Stimulated activated CD4-positive, alpha-beta T cell treated with anti-CD3 and anti-CD28 coated beads, Interleukin-4, amount 100 ng/mL, for 4 hours (primary cell): ENCODE data around the gene TFAP2E.
"Not testable (repeated sequence)": the region's sequence is repeated elsewhere in the genome, so short reads cannot be mapped to it uniquely, and the experiment has no call there.

Source experiments
- DNase-seq, 2 experiments: peaks; one replicate each; pipeline ENCODE4 v3.0.0-alpha.2; 2020

TFAP2E gene

DNA sequence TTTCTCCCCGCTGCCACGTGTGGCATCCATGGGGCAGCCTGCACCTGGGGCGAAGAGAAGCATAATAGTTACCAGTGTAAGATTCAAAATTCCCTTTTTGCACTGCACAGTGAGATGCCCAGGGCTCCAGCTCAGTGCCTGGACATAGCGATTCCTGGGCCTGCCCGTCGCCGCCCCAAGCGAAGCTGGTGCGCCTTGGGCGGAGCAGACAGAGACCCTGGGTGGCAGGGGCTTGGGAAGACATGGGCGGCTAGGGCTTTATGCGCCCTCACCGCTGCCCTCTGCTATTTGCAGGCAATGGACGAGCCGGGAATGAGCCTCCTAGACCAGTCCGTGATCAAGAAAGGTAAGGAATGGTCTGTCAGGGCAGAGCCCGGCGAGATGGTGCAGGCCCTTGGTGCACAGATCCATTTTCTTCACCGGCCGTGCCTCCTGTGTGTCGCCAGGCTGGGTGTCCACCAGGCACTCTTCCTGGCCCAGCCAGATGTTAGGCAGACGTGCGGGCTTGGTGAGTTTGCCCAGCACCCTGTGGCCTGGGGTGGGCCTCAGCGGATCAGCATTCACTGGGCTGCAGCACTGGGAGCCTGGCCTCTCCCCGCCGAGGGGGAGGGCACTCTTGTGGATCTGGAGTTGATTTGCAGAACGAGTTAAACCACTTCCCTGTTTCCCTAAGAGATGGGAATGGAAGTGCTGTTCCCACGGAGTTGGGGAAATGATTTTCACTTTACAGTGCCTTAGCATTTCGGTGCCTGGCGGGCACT, 1.7 kb downstream of the TFAP2E start:
- DNase-seq, result no peak

DNA sequence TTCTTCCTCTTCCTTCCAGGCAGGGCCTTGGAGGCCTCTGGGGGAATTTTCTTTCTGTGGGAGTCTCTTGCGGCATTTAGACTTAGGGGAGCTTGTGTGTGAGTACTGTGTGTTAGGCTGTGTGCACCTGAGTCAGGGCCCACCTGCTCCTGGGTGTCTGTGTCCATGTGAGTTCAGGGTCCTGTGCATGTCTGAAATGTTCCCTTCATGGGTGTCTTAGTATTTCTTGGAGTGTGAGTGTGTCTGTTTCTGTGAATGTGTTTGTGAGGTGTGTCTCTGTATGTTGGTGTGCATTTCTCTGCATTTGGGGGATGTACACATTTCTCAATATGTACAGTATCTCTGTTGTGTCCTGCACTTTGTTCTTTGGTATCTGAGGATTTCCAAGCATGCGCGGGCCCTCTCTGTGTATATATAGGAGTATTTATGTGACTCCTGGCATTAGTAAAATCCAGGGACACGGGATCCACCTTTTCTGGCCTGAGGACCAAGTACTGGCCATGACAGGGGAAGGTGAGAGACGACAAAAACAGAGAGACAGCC, 2.4 kb downstream of the TFAP2E start:
- DNase-seq, result no peak

DNA sequence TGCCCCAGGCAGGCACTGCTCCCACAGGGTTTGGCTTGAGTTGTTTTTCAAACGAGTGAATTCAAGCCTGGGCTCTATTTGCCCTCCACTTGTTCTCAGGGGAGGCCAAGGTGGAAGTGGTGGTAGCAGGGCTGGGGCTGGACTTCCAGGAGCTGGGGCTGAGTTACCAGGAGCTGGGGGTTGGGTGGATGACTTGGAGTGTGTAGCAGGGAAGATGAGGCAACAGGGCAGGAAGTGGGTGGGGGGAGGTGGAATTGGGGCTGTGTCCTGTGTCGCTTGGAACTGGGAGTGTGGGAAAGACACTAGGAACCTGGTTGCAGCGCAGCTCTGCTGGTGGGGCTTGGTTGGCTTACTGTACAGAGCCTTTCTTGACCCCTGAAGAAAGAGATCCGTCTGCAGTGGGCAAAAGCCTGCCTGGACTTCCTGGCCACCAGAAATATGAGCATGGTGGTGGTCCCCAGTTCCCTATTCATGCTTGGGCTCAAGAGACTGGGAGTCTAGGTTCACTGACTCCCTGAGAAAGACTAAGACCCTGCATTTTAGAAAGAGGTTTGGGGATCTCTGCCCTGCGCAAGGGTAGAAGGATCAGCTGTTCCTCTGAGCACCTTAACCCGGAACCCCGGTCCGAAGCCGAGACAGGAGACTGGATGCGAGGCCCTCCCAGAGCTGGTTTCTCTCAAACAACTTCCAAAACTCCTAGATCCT, 3.1 kb downstream of the TFAP2E start:
- DNase-seq, result no peak

DNA sequence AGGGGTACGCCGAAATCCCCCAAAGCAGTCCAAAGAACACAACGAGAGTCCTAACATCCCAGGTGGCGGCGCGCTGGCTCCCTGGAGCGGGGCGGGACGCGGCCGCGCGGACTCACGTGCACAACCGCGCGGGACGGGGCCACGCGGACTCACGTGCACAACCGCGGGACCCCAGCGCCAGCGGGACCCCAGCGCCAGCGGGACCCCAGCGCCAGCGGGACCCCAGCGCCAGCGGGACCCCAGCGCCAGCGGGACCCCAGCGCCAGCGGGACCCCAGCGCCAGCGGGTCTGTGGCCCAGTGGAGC, 3.6 kb downstream of the TFAP2E start:
- not testable (repeated sequence) for DNase-seq

DNA sequence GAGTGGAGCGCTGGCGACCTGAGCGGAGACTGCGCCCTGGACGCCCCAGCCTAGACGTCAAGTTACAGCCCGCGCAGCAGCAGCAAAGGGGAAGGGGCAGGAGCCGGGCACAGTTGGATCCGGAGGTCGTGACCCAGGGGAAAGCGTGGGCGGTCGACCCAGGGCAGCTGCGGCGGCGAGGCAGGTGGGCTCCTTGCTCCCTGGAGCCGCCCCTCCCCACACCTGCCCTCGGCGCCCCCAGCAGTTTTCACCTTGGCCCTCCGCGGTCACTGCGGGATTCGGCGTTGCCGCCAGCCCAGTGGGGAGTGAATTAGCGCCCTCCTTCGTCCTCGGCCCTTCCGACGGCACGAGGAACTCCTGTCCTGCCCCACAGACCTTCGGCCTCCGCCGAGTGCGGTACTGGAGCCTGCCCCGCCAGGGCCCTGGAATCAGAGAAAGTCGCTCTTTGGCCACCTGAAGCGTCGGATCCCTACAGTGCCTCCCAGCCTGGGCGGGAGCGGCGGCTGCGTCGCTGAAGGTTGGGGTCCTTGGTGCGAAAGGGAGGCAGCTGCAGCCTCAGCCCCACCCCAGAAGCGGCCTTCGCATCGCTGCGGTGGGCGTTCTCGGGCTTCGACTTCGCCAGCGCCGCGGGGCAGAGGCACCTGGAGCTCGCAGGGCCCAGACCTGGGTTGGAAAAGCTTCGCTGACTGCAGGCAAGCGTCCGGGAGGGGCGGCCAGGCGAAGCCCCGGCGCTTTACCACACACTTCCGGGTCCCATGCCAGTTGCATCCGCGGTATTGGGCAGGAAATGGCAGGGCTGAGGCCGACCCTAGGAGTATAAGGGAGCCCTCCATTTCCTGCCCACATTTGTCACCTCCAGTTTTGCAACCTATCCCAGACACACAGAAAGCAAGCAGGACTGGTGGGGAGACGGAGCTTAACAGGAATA, 4.2 kb downstream of the TFAP2E start:
- peak; percentile 38 to 46 for DNase-seq

DNA sequence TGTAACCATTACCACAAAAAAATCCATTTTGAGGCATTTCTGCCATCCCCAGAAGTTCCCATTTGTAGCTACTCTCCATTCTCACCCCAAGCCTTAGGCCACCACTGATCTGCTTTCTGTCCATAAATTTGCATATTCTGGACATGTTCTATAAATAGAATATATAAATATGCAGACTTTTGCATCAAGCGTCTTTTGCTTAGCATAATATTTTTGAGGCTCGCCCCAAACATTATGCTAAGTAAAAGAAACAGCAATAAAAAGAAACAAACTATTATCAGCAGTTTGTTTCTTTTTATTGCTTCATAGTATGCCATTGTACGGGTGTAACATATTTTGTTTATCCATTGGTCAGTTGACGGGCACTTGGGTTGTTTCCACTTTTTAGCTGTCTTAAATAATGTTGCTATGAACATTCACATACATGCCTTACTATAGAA, 7.9 kb downstream of the TFAP2E start:
- DNase-seq, result no peak

DNA sequence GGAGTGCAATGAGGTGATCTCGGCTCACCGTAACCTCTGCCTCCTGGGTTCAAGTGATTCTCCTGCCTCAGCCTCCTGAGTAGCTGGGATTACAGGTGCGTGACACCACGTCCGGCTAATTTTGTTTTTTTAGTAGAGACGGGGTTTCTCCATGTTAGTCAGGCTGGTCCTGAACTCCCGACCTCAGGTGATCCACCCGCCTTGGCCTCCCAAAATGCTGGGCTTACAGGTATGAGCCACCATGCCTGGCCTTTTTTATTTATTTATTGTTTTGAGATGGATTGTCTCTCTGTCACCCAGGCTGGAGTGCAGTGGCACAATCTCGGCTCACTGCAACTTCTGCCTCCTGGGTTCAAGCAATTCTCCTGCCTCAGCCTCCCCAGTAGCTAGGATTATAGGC, 8.5 kb downstream of the TFAP2E start:
- not testable (repeated sequence) for DNase-seq

DNA sequence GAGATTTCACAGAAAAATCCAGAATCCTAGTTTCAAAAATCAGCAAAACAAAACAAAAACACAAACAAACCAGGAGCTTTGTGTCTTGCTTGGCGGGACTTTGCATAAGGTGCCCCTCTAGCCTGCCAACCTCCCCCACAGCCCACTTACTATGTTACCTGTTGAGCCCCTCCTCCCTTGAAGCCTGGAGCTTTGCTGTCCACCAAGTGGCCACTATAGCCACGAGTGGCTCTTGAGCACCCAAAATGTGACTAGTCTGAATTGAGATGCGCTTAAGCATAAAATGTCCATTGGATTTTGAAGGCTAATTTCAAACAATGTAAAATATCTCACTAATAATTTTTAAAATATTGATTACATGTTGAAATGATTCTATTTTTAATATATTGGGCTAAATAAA, 12.2 kb downstream of the TFAP2E start:
- DNase-seq, result no peak

DNA sequence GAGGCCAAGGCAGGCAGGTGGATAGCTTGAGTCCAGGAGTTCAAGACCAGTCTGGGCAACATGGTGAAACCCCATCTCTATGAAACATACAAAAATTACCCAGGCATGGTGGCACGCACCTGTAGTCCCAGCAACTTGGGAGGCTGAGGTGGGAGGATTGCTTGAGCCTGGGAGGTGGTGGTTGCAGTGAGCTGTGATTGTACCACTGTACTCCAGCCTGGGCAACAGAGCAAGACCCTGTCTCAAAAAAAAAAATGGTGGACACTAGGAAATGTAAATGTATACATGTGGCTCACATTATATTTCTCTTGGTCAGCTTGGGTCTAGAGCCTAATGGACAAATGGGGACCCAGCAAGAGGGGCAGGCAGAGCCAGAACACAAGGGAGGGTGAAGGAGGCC, 12.7 kb downstream of the TFAP2E start:
- not testable (repeated sequence) for DNase-seq

DNA sequence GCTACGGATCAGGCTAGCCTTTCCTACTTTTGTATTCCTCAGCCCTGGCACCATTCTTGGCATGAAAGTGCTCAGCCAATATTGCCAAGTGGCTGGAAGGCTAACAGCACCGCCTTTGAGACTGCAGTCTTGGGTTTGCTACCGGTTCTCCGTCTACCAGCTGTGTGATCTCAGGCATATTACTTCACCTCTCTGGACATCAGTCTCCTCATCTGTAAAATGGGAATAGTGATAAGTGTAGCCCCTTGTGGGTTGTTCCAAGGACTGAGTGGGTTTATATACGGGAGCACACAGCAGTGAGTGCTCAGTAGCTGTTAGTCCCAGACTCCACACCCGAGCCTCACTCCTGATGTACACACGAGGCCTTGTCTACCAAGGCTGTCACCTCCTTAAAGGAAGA, 13.7 kb downstream of the TFAP2E start:
- DNase-seq, result no peak

DNA sequence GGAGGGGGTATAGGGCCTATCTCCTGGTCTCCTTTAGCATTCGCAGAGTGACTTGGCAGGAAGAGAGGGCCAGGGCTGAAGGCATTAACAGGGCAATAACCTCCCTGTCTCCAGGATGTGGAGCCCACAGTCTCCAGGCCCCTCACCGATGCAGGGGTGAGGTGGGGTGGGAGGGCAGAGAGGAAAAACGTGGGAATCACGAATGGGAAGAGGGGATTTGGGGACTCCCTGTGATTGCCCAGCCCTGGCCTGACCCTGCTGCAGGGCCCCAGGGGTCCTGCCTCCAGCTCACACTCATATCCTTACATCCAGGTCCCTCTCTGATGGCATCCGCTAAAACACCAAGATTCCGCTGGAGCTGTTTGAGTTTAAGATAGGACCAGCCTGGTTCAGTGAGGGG, 14.6 kb downstream of the TFAP2E start:
- DNase-seq, result no peak

DNA sequence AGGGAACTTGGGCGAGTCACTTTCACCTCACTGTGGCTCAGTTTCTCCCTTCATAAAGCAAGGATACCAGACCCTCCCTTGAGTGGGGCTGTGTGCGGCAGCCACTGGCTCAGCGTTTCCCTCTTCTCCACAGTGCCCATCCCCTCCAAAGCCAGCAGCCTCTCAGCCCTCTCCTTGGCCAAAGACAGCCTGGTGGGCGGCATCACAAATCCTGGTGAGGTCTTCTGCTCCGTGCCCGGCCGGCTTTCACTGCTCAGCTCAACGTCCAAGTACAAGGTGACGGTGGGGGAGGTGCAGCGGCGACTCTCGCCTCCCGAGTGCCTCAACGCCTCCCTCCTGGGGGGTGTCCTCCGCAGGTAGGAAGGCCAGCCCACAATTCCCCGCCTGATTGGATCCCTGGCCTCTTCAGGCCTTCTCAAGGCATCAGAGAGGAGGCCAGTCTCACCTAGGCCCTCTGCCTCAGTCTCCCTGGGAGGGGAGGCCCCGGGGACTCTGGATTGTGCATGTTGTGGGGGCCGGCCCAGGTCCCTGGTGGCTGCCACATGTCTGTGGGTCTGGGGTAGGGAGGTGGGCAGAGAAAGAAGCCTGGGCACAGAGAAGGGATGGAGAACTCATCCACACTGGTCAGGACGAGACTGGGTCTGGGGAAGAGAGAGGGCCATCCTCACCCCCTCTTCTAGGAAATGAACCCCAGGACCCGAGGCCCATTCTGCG, 15.2 kb downstream of the TFAP2E start:
- no peak for DNase-seq

DNA sequence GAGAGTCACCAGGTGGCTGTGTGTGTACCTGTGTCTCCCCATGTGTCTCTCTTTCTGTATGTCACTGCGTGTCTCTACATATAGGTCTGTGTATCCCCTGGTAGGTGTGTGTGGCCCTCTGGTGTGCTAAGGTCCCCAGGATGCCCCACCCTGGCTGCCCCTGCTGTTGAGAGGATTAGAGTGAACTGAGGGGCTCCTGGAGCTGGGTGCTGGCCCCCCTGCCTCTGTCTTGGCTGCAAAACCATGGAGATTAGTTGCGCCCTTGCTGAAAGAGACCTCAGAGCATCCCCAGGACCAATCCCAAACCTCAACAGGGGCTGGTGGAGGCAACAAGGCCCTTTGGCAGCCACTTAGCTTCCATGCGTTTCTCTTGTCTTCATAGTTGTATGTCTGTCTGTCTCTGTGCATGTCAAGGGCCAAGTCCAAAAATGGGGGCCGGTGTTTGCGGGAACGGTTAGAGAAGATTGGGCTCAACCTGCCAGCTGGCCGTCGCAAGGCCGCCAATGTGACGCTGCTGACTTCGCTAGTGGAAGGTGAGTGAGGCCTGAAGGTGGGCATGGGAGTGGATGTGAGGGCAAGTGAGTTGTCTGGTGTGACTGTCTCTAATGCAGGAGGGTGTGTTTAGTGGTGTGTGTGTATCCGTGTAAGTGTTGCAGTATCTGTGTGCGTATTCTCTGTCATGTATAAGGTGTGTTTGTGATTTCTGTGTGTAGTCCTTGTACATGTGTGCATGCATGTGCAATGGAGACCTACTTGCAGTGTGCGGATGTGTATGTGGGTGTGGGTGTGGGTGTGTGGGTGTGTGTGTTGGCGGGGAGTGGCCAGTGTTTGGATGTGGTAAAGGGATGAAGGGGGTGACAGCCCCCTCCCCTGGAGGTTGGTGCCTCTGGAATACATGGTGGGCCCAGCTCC, 16.7 kb downstream of the TFAP2E start:
- DNase-seq, result no peak

DNA sequence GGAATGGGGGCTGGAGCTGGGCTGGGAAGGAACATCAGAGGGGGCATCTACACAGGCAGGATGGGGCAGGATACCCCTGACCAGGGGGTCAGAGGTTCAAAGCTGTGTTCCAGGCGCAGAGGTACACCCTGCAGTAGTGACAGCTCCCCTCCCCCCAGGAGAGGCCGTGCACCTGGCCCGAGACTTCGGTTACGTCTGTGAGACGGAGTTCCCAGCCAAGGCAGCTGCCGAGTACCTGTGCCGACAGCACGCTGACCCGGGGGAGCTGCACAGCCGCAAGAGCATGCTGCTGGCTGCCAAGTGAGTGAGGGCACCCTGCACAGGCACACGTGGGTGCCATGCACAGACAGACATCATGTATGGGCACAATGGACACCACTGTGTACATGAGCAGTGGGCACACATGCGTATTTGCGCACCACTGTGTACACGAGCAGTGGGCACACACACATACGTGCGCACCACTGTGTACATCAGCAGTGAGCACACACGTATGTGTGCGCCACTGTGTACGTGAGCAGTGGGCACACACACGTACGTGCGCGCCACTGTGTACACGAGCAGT, 17.4 kb downstream of the TFAP2E start:
- no peak for DNase-seq

DNA sequence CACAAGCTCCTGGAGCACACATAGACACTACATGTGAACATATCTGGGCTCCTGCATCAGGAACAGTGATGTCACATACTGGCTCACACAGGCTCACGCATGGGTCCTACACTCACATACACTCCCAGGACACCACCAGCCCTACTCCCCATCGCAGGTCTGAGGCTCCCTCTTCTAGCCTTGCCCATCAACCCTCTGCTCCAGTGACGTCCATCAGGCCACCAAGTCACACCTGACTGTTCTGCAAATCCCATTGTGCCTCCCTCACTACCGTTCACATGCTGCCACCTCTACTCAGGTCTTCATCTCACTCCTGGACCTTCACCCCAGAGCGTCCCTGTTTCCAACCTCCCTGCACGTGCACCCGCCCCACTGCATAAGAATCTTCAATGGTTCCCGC, 18.1 kb downstream of the TFAP2E start:
- DNase-seq, result no peak

DNA sequence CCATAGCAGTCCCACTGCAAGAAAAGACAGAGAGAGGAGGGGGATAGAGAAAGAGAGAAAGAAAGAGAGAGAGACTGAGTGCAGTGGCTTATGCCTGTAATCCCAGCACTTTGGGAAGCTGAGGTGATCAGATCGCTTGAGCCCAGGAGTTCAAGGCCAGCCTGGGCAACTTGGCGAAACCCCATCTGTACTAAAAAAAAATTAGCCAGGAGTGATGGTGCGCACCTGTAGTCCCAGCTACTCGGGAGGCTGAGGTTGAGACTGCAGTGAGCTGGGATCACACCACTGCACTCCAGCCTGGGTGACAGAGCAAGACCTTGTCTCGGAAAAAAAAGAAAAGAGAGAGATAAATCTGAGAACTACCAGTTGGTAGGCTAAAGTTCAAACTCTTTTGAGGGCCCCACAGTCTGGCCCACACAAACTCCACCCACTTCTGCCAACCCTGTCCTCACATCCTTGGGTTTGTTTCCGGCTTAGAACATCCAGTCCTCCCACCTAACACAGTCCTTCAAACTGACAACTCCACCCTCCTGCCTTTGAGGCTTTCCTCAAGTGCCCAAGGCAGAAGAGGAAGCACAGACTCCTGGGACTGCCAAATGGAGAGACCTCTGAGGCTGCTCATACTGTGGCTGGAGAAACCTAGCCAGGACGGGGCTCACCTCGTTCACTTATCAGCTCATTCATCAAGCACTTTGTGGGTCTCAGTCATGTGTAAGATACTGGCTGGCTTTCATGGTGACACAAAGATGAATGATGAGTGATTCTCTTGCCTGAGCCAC, 20.1 kb downstream of the TFAP2E start:
- no peak for DNase-seq

DNA sequence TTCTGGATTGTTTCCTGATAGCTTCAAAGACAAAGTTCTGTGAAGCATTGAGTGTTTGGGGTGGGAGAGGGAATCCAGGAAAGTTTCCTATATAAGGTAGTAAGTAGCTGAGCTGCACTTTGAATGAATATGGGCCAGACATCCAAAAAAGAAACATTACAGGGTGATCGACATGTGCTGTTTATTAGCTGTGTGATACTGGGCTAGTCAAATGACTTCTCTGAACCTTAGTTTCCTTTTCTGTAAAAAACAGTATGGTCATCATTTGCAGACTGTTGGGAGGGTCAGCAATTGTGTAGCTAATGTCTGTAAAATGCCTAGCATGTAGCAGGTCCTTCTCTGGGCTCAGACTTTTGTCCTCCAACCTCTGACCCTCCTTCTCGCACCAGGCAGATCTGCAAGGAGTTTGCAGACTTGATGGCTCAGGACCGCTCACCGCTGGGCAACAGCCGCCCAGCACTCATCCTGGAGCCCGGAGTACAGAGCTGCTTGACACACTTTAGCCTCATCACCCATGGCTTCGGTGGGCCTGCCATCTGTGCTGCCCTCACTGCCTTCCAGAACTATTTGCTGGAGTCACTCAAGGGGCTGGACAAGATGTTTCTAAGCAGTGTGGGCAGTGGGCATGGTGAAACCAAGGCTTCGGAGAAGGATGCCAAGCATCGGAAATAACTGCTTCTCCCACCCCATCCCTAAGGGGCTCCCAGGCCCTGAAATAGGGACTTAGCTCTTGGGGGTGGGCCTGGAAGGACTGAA, 21.1 kb downstream of the TFAP2E start:
- no peak for DNase-seq

DNA sequence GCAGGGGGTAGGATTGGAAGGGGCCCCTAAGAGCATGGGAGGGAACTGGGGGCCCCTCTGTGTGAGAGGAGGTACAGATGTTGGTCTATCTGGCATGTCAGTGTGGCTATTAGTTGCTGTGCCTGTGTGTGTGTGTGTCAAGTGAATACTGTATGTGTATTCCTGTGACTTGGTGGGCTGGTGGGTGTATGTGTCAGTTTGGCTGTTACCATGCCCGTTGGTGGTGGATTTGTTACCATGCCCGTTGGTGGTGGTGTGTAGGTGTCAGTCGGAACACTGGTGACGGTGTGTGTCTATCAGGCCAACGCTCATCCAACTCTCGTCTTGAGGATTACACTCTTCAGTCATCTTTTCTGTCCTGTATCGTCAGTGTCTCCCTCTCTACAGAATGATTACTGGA, 22.6 kb downstream of the TFAP2E start:
- DNase-seq, result no peak

DNA sequence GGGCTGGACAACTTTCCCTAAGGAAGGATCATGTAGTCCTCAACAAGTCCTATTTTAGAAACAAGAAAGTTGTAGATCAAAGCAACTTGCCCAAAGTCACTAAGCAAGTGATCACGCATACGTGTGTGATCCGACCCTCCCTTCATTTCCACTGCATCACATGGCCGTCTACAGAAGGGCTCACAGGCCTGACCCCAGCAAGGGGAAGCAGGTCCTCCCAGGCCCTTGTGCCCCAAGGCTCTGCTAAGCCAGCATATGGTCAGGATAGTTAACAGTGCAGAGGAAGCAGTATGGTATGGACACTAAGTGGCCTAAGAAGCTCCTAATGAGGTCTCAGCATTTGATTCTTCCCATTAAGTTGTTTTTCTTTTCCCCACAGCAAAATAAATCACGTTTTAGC, 24.8 kb downstream of the TFAP2E start:
- DNase-seq, result no peak

DNA sequence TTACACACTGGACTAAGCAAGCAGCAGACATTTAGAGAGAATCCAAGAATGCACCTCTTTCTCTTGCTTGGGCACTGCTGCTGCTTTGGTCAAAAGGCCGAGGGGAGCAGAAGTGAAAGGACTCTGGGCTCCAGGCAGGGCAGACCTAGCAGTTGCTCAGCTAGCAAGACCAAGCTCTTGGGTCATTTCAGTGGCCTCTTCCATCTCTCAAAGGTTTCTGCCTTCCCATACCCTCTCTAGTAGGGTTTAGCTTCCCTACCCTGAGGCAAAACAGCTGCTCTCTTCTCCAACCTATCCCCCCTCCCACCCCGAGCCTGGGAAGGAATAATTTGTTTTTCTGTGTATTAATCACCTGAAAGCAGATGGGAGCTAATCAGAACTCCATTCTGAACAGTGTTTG, 25.8 kb downstream of the TFAP2E start:
- no peak for DNase-seq
